Medulla oblongata (tissue), 1 donor: ENCODE results near the gene DCDC2C.

Experiments used
- DNase-seq: peaks from one replicate; pipeline ENCODE4 v3.0.0-alpha.2; 2015; ENCODE audit errors: extremely low spot score

The DCDC2C gene

GRCh38 chr2:3709225-3709624, 5.8 kb downstream of the DCDC2C start:
- DNase-seq: no peak

DNA sequence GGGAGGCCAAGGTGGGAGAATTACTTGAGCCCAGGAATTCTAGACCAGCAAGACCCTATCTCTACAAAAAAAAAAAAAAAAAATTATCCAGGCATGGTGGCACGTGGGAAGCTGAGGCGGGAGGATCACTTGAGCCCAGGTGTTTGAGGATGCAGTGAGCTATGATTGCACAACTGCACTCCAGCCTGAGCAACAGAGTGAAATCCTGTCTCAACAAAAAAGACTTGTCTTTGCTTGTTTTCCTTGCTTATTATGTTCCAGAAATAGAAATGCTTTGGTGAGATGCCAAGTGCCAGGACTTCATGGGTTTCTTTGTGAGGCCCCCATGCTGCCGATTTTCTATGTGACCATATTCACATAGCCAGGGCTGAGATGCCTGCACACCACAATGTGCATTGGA, 9.0 kb downstream of the DCDC2C start:
- no peak for DNase-seq

GRCh38 chr2:3712831-3713503, 9.6 kb downstream of the DCDC2C start:
- no peak for DNase-seq

GRCh38 chr2:3718679-3719078, 15.3 kb downstream of the DCDC2C start:
- DNase-seq: no peak

DNA sequence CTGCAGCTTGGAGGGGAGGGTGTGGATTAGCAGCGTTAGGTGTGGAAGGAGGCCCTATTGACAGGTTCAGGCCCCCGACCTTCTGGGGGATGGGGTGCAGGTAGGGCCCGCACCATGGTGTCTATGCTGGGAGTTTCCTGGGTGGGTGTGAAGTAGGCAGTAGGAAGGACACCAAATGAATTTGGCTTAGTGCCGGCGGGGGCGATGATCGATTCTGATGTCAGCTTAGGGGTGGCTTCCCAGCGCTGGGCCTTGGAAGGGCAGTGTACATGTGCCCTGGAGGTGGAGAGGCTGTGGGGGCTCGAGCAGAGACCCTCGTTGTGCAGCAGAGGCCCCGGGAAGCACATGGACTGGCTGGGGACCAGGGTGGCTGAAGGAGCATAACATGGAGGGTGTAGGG, 21.6 kb downstream of the DCDC2C start:
- no peak for DNase-seq

DNA sequence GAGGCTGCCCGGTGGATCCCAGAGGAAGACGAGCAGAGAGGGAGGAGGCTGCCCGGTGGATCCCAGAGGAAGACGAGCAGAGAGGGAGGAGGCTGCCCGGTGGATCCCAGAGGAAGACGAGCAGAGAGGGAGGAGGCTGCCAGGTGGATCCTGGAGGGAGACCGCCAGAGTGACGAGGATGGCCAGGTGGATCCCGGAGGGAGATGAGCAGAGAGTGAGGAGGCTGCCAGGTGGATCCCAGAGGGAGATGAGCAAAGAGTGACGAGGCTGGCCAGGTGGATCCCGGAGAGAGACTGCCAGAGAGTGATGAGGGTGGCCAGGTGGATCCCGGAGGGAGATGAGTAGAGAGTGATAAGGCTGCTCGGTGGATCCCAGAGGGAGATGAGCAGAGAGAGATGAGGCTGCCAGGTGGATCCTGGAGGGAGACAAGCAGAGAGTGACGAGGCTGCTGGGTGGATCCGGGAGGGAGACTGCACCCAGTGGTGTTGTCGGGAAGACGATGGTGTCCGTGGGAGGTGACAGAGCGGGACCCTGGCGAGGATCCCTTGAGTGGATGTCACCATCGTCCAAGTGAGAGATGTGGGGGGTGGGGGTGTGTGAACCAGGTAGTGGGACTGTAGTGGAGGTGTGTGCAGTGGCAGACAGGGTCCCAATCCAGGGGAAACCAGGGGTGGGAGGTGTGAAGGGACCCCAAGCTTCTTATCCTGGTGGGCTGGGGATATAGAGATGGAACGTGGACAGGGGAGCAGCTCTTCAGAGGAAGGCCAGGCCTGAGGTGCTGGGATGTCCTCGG, 22.3 kb downstream of the DCDC2C start:
- no peak for DNase-seq

- no peak for DNase-seq
Measured at GRCh38 chr2:3726511-3726910, 23.1 kb downstream of the DCDC2C start.

- DNase-seq: no peak
Measured at GRCh38 chr2:3727397-3728045, 24.1 kb downstream of the DCDC2C start.

- DNase-seq: peak; percentile 53
Measured at GRCh38 chr2:3728104-3729054, 25.0 kb downstream of the DCDC2C start.

GRCh38 chr2:3729055-3729448, 25.7 kb downstream of the DCDC2C start:
- no peak for DNase-seq

GRCh38 chr2:3729786-3730185, 26.4 kb downstream of the DCDC2C start:
- no peak for DNase-seq

DNA sequence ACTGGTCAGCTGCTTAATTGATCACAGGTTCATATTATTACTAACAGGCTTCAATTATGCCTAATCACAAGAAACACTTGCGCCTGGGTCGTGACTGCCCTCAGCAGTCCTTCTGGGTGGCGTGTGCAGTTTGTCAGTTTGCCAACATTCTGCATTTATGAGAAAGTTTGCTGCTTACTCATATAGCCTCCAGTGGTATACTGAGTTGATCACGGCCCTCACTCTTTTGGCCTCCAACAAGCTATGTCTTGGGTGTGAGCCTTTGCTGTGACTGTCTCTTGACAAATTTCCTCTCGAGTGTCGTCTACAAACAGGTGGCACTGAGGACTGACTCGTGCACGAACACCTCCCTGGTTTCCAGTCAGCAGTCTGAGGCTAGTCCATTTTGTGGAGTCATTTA, 27.3 kb downstream of the DCDC2C start:
- no peak for DNase-seq

DNA sequence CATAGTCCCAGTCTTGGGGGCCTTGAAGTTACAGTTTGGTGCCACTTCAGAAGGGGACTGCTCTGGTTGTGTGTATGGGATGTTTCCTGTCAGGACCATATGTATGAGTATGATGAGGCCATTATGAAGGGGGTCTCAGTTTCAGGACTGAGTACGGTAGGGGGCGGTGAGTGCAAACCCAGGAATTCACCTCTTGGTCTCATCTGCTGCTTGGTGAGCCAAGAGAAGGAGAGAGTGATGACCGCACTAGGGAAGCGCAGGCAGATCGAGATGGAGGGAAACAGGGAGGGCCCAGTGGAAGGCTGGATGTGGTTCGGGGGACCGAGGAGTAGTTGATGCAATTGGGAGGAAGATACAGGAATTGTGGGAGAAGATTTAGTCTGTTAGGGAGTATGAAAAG, 28.5 kb downstream of the DCDC2C start:
- no peak for DNase-seq

DNA sequence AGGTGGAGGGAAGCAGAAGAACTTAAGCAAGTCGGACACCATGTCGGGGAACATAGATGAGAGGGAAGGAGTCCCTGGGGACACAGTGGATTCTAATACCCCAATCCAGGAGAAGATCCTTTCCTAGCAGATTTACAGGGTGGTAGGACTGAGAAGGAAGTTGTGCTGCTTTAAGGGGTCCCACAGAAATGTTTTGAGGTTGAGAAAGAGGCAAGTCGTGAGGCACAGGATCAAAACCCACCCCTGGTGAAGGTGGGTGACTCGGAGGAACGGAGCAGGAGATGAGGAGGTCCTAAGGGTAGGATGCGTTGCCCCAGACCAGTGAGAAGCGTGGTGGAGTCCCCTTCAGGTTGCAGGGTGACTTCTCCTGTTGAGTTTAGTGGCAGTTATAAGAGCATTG, 32.7 kb downstream of the DCDC2C start:
- no peak for DNase-seq

DNA sequence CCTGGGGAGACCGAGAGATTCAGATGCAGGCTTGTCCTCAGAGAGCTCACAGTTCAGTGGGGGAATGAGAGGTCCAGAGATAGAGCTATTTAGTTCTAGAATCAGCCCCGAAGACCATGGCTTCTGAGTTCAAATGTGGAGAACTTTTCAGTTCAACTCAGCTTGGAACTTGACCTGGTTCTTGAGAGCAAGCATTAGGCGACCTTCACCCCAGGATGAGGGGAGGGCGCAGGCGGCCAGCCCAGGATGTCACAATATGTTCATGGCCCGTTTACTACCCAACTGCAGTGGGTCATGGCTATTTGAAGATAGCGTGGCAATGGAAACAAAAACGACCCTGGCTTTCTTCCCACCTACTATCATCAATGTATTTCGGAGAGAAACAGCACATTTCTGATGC, 33.8 kb downstream of the DCDC2C start:
- DNase-seq: no peak

- no peak for DNase-seq
Measured at GRCh38 chr2:3738454-3738853, 35.1 kb downstream of the DCDC2C start.

- DNase-seq: no peak
Measured at GRCh38 chr2:3739313-3739712, 35.9 kb downstream of the DCDC2C start.

DNA sequence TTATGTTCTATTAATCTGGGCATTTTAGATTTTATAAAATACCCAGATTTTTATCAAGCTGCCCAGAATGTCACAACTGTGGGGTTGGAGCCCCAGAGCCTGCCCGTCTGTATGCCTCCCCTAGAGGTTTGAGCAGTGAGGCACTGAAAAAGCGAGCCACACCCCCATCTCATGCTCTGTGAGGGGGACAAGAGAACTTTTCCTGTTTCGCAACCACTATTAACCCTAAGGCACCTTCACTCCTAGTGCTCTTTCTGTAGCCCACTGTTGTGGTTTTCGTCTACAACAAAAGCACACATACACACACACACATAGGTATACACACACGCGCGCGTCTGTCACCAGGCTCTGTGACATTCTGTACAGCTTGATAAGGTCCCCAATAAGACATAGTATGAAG, 38.0 kb downstream of the DCDC2C start:
- no peak for DNase-seq

GRCh38 chr2:3741867-3742602, 38.7 kb downstream of the DCDC2C start:
- DNase-seq: no peak

DNA sequence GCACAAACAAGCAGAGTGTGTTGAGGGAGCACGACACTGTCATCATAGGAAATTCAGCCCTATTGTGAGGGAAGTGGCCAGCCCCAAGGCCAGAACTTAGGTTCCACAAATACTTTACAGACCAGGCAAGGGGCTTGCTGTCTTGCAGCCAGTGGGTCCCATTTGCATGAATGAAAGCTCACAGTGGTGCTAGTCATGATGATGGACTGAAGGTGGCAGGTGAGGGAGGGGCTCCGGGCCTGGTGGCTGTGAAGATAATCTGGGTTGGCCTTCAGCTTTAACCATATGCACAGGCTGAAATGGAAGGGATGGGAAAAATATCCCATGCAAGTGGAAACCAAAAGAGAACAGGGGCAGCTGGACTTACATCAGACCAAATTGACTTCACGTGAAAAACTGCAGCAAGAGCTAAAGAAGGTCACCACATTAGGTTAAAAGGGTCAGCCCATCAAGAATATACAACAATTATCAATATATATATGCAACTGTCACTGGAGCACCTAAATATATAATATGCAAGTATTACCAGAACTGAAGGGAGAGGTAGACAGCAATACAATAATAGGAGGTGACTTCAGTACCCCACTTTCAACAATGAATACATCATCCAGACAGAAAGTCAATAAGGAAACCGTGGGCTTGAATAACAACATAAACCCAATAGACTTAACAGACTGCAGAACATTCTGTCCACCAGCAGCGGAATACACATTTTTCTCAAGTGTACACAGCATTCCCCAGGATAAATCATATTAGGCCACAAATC, 39.6 kb downstream of the DCDC2C start:
- DNase-seq: no peak
